Mesothelial cell of epicardium (in vitro differentiated cells): ENCODE data around the gene KRTAP19-4. TPM values are rescaled to one million over a fixed set of nuclear protein-coding genes. Genes with fewer than 3 reads are reported as not detected.

Experiments
- DNase-seq, 2 experiments: peaks; one replicate each; pipeline ENCODE4 v3.0.0; 2021; ENCODE audit warnings: low spot score in 2 of 2; ENCODE audit not compliant: unreplicated experiment in 2 of 2
- H3K27ac Mint-ChIP-seq: 2 replicates; pipeline ENCODE4 v1.8.0; 2021; ENCODE audit warnings: mixed read lengths
- H3K27me3 Mint-ChIP-seq: 2 replicates; pipeline ENCODE4 v1.8.0; 2021; ENCODE audit warnings: low read depth, mixed read lengths
- H3K36me3 Mint-ChIP-seq: 2 replicates; pipeline ENCODE4 v1.8.0; 2021; ENCODE audit warnings: mixed read lengths
- H3K4me1 Mint-ChIP-seq: 2 replicates; pipeline ENCODE4 v1.8.0; 2021; ENCODE audit warnings: mixed read lengths
- H3K4me3 Mint-ChIP-seq: 2 replicates; pipeline ENCODE4 v1.8.0; 2021; ENCODE audit warnings: mild to moderate bottlenecking, moderate library complexity, mixed read lengths
- H3K9me3 Mint-ChIP-seq: 2 replicates; pipeline ENCODE4 v1.8.0; 2021; ENCODE audit warnings: mixed read lengths
- CTCF ChIP-seq: fragments of 200-600 bp; sonication (generic); IDR thresholded peaks from one replicate; pipeline ENCODE4 v1.5.0; 2021; ENCODE audit warnings: antibody characterized with exemption; ENCODE audit not compliant: unreplicated experiment
- total RNA-seq: library from RNA; stranded (reverse); gene quantifications from 3 replicates; pipeline ENCODE4 v1.2.1, GENCODE V29; 2021

The KRTAP19-4 gene
- total RNA-seq, 1 donor from 2014 or later = not detected

- Mint-ChIP-seq H3K4me3 (no peak within 1 kb of the TSS), H3K9me3 (peaks cover 2% of the 10 kb centered on the region)
- TF ChIP-seq CTCF = no peak
These were observed 5.1 kb upstream of the KRTAP19-4 start, which contains the start of gene KRTAP19-5 for GRCh38 chr21:30502041-30502440. KRTAP19-5 (minus strand) TSS chr21:30502141; CDS start chr21:30502090, 51 bp downstream.

GRCh38 chr21:30491963-30492428, 5.0 kb downstream of the KRTAP19-4 start, which contains the start of gene KRTAP19-3:
KRTAP19-3 (minus strand) TSS chr21:30492013; CDS start chr21:30491957, 56 bp downstream.
- Mint-ChIP-seq H3K36me3 (no peaks in the 10 kb centered on the region), H3K9me3 (peaks cover 19% of the 10 kb centered on the region), H3K27ac (no peak within 1 kb of the TSS), H3K27me3 (no peaks in the 10 kb centered on the region), H3K4me3 (no peak within 1 kb of the TSS), H3K4me1 (no peaks in the 10 kb centered on the region)
- no peak for TF ChIP-seq CTCF
- no peak for DNase-seq

More at GRCh38 chr21:30502041-30502440, 5.1 kb upstream of the KRTAP19-4 start, which contains the start of gene KRTAP19-5:
- Mint-ChIP-seq H3K27ac (no peak within 1 kb of the TSS), H3K36me3 (no peaks in the 10 kb centered on the region), H3K4me1 (no peaks in the 10 kb centered on the region), H3K27me3 (no peaks in the 10 kb centered on the region)
- no peak for DNase-seq

- Mint-ChIP-seq H3K9me3 (peaks cover 31% of the 10 kb centered on the region), H3K4me1 (no peaks in the 10 kb centered on the region), H3K36me3 (no peaks in the 10 kb centered on the region), H3K27me3 (no peaks in the 10 kb centered on the region), H3K4me3 (no peak within 1 kb of the TSS), H3K27ac (no peak within 1 kb of the TSS)
- no peak for DNase-seq
- no peak for TF ChIP-seq CTCF
These were observed 9.6 kb downstream of the KRTAP19-4 start, which contains the start of gene KRTAP19-2 for GRCh38 chr21:30487336-30487735. KRTAP19-2 (minus strand) TSS chr21:30487436; CDS start chr21:30487348, 88 bp downstream.

- H3K4me3 Mint-ChIP-seq = no peak overlapping the region
- no peak overlapping the region for H3K27ac Mint-ChIP-seq
- no peaks in the 10 kb centered on the region for H3K36me3 Mint-ChIP-seq
- TF ChIP-seq CTCF = no peak
- no peak for DNase-seq
- H3K27me3 Mint-ChIP-seq = no peaks in the 10 kb centered on the region
- peaks cover 31% of the 10 kb centered on the region for H3K9me3 Mint-ChIP-seq
- H3K4me1 Mint-ChIP-seq = peaks cover 4% of the 10 kb centered on the region
These were observed 10.8 kb downstream of the KRTAP19-4 start for GRCh38 chr21:30486180-30486579.

- H3K9me3 Mint-ChIP-seq = peaks cover 22% of the 10 kb centered on the region
- TF ChIP-seq CTCF = no peak
- H3K27ac Mint-ChIP-seq = no peak overlapping the region
- no peak for DNase-seq
- no peak overlapping the region for H3K4me3 Mint-ChIP-seq
- H3K27me3 Mint-ChIP-seq = no peaks in the 10 kb centered on the region
- peaks cover 18% of the 10 kb centered on the region for H3K4me1 Mint-ChIP-seq
- H3K36me3 Mint-ChIP-seq = no peaks in the 10 kb centered on the region
These were observed 14.8 kb downstream of the KRTAP19-4 start for GRCh38 chr21:30482130-30482529.
